ENCODE results near the gene CDKN2D. TPM values are rescaled to one million over a fixed set of nuclear protein-coding genes. Genes with fewer than 3 reads are reported as not detected.

Gene CDKN2D
- total and polyA plus RNA-seq, 2 of the 13 experiments (the other 11 are each of a cell fraction or from before 2014, with no cell fraction given) = 5.4 to 8.6 TPM

DNA sequence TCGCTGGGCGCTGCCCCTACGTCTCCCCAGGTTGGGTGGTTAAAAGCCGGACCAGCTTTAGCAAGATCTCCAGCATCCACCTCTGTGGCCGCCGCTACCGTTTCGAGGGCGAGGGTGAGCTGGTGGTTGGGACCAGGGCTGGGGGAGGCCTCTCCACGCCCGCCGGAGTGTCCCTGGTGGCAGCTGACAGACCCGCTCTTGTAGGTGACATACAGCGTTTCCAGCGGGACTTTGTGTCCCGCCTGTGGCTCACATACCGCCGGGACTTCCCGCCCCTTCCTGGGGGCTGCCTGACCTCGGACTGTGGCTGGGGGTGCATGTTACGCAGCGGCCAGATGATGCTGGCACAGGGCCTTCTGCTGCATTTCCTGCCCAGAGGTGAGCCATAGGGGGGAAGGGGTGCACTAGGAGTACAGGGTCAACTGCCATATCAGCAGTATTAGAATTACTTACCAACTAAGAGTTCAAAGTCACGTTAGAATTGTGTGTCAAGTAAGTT lies 24.0 kb downstream of the CDKN2D start (continued):
- TF ChIP-seq GLMP (CRISPR knock-in tag; IDR thresholded peaks at IDR 0.05; ENCODE audit: borderline replicate concordance) = no peak
- no peak for TF ChIP-seq ZNF260 (CRISPR knock-in tag; IDR thresholded peaks at IDR 0.05; ENCODE audit: borderline replicate concordance, low read depth)
- TF ChIP-seq ZBTB7A (CRISPR knock-in tag; IDR thresholded peaks at IDR 0.05) = no peak
- peak; percentile 8; the same call in 1 of the 2 replicates for TF ChIP-seq SAP130 (CRISPR knock-in tag; IDR thresholded peaks at IDR 0.05; ENCODE audit: low read depth)
- no peak for TF ChIP-seq ZNF761 (CRISPR knock-in tag; conservative IDR thresholded peaks at IDR 0.05)
- TF ChIP-seq, protein P1, sequence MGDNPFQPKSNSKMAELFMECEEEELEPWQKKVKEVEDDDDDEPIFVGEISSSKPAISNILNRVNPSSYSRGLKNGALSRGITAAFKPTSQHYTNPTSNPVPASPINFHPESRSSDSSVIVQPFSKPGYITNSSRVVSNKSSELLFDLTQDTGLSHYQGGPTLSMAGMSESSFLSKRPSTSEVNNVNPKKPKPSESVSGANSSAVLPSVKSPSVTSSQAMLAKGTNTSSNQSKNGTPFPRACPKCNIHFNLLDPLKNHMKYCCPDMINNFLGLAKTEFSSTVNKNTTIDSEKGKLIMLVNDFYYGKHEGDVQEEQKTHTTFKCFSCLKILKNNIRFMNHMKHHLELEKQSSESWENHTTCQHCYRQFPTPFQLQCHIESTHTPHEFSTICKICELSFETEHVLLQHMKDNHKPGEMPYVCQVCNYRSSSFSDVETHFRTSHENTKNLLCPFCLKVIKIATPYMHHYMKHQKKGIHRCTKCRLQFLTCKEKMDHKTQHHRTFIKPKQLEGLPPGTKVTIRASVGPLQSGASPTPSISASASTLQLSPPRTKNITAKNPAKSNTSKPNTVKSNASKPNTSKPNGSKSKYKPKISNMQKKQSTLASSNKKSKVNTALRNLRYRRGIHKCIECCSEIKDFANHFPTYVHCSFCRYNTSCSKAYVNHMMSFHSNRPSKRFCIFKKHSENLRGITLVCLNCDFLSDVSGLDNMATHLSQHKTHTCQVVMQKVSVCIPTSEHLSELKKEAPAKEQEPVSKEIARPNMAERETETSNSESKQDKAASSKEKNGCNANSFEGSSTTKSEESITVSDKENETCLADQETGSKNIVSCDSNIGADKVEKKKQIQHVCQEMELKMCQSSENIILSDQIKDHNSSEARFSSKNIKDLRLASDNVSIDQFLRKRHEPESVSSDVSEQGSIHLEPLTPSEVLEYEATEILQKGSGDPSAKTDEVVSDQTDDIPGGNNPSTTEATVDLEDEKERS (CRISPR knock-in tag; IDR thresholded peaks at IDR 0.05) = no peak
- peak; percentile 61; the same call in 1 of the 2 replicates for TF ChIP-seq ZNF350 (CRISPR knock-in tag; IDR thresholded peaks at IDR 0.05; ENCODE audit: borderline replicate concordance, low read depth)
- TF ChIP-seq, protein P2, sequence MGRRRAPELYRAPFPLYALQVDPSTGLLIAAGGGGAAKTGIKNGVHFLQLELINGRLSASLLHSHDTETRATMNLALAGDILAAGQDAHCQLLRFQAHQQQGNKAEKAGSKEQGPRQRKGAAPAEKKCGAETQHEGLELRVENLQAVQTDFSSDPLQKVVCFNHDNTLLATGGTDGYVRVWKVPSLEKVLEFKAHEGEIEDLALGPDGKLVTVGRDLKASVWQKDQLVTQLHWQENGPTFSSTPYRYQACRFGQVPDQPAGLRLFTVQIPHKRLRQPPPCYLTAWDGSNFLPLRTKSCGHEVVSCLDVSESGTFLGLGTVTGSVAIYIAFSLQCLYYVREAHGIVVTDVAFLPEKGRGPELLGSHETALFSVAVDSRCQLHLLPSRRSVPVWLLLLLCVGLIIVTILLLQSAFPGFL (CRISPR knock-in tag; IDR thresholded peaks at IDR 0.05) = no peak
- TF ChIP-seq FOXO1 (CRISPR knock-in tag; IDR thresholded peaks at IDR 0.05) = no peak
- TF ChIP-seq MAX (IDR thresholded peaks at IDR 0.05) = no peak
- peak; percentile 48 to 61; a peak in 3 of 4 replicates for TF ChIP-seq MAFK (conservative IDR thresholded peaks at IDR 0.05 in 1 of 2, IDR thresholded peaks at IDR 0.05 in 1 of 2; ENCODE audit: low read length in 2 of 2)
- TF ChIP-seq ZNF256 (CRISPR knock-in tag; conservative IDR thresholded peaks at IDR 0.05) = no peak
- TF ChIP-seq PHF20 (CRISPR knock-in tag; IDR thresholded peaks at IDR 0.05) = no peak
- TF ChIP-seq IKZF1 (IDR thresholded peaks at IDR 0.05) = no peak
- no peak for TF ChIP-seq ZNF318 (CRISPR knock-in tag; IDR thresholded peaks at IDR 0.05)
- TF ChIP-seq ISX (CRISPR knock-in tag; conservative IDR thresholded peaks at IDR 0.05) = no peak
- TF ChIP-seq RFX5 (IDR thresholded peaks at IDR 0.05; ENCODE audit: low read depth, low read length) = no peak

All from HepG2 (cell line).